ENCODE results near the gene YIF1B.

- TF ChIP-seq CTCF (IDR thresholded peaks at IDR 0.05): no peak
- no peak for TF ChIP-seq POLR2A (IDR thresholded peaks at IDR 0.05)
Measured at GRCh38 chr19:38255383-38256014, 60.2 kb downstream of the YIF1B start.

Data from esophagus squamous epithelium (tissue), 4 donors.